GM18511 (cell line): Measurements from ENCODE around the gene TMEM17.

Source experiments
- ATAC-seq: cut with Tn5 transposase; IDR thresholded peaks from one replicate; pipeline ENCODE4 v1.9.1; 2021; ENCODE audit warnings: mild to moderate bottlenecking, moderate library complexity; ENCODE audit not compliant: unreplicated experiment

The TMEM17 gene

GRCh38 chr2:62458206-62458641 lies 47.8 kb downstream of the TMEM17 start:
- no peak for ATAC-seq

GRCh38 chr2:62457556-62457955 lies 48.4 kb downstream of the TMEM17 start:
- ATAC-seq: no peak

GRCh38 chr2:62456721-62457539 lies 49.1 kb downstream of the TMEM17 start:
- peak; percentile 94 for ATAC-seq

- ATAC-seq: no peak
Measured at GRCh38 chr2:62455957-62456692, 49.9 kb downstream of the TMEM17 start.

GRCh38 chr2:62453955-62454354 lies 52.0 kb downstream of the TMEM17 start:
- no peak for ATAC-seq

GRCh38 chr2:62452701-62453454 lies 53.1 kb downstream of the TMEM17 start:
- no peak for ATAC-seq

- ATAC-seq: no peak
Measured at GRCh38 chr2:62450716-62451191, 55.2 kb downstream of the TMEM17 start.
